Upper lobe of left lung (tissue), 6 donors: Measurements from ENCODE around the gene LRRN2. TPM values are rescaled to one million over a fixed set of nuclear protein-coding genes. Genes with fewer than 3 reads are reported as not detected.
A peak's percentile ranks its signal among the peaks of the same experiment; 100 is the strongest.
"Not testable (repeated sequence)": the region's sequence is repeated elsewhere in the genome, so short reads cannot be mapped to it uniquely, and the experiment has no call there.

Source experiments
- ATAC-seq, 2 donors: fragments of 200-7000 bp; cut with Tn5 transposase; one replicate each; pipeline ENCODE4 v1.9.1; 2022; ENCODE audit warnings: mild to moderate bottlenecking in 2 of 2, moderate library complexity in 2 of 2; ENCODE audit not compliant: low FRiP score in 2 of 2
- DNase-seq, 2 donors: peaks; one replicate each; pipeline ENCODE4 v3.0.0-alpha.2; 2019 to 2020
- H3K27ac ChIP-seq, 4 donors: fragments of 200-600 bp; sonication (generic); one replicate each; pipeline ENCODE4 v1.5.1; 2016 to 2019
- H3K27me3 ChIP-seq, 4 donors: fragments of 200-600 bp; sonication (generic); one replicate each; pipeline ENCODE4 v1.5.1; 2017 to 2019
- H3K36me3 ChIP-seq, 4 donors: fragments of 200-600 bp; sonication (generic); one replicate each; pipeline ENCODE4 v1.5.1; 2016 to 2019
- H3K4me1 ChIP-seq, 4 donors: fragments of 200-600 bp; sonication (generic); one replicate each; pipeline ENCODE4 v1.5.1; 2018 to 2019
- H3K4me3 ChIP-seq, 4 donors: fragments of 200-600 bp; sonication (generic); one replicate each; pipeline ENCODE4 v1.5.1; 2017 to 2019; ENCODE audit warnings: mild to moderate bottlenecking in 2 of 4, moderate library complexity in 1 of 4
- H3K9me3 ChIP-seq, 4 donors: fragments of 200-600 bp; sonication (generic); one replicate each; pipeline ENCODE4 v1.5.1; 2018 to 2019
- EP300 ChIP-seq, 4 donors: sonication (generic); formaldehyde crosslinking; IDR thresholded peaks; one replicate each; pipeline ENCODE4 v1.5.1; 2017; ENCODE audit warnings: antibody characterized with exemption in 4 of 4, control low read depth in 2 of 4
- POLR2A ChIP-seq, 4 donors: fragments of 450-650 bp; IDR thresholded peaks; one replicate each; pipeline ENCODE4 v1.5.1; 2016 to 2017; ENCODE audit warnings: antibody characterized with exemption in 4 of 4, mild to moderate bottlenecking in 2 of 4
- POLR2AphosphoS5 ChIP-seq, 2 donors: sonication (generic); formaldehyde crosslinking; IDR thresholded peaks; one replicate each; pipeline ENCODE4 v1.5.1; 2017; ENCODE audit warnings: antibody characterized with exemption in 2 of 2
- WGBS, 2 donors: methylation state at CpG; one replicate each; pipeline ENCODE4 v1.1.5; 2017 to 2018; 5-methylcytosine and 5-hydroxymethylcytosine counted together
- total RNA-seq, 6 donors: library from RNA; depleted of rRNA in 4 of 6; stranded (reverse); fragments of >200 nt in 4 of 6; gene quantifications; one replicate each; pipeline versions ENCODE4 v1.1.0 to v1.2.1, GENCODE V29; 2016 to 2021
- TF ChIP-seq, protein P1 (sequence below), 6 experiments: fragments of 450-650 bp in 4 of 6; fragments of 200-600 bp in 2 of 6; sonication (generic) in 2 of 6; IDR thresholded peaks; one replicate each; pipeline ENCODE4 v1.5.1; 2016 to 2019; ENCODE audit warnings: antibody characterized with exemption in 6 of 6
- donor health status: DM: no; HTN: no; CAD: no; lungs with moderate emphysema.
- donor health status: DM: no; HTN: yes; CAD: no; lungs with severe emphysema.

Gene LRRN2
- total RNA-seq, 6 donors from 2014 or later: 0.61 to 4.2 (median 2.6) TPM; not detected in 1

DNA sequence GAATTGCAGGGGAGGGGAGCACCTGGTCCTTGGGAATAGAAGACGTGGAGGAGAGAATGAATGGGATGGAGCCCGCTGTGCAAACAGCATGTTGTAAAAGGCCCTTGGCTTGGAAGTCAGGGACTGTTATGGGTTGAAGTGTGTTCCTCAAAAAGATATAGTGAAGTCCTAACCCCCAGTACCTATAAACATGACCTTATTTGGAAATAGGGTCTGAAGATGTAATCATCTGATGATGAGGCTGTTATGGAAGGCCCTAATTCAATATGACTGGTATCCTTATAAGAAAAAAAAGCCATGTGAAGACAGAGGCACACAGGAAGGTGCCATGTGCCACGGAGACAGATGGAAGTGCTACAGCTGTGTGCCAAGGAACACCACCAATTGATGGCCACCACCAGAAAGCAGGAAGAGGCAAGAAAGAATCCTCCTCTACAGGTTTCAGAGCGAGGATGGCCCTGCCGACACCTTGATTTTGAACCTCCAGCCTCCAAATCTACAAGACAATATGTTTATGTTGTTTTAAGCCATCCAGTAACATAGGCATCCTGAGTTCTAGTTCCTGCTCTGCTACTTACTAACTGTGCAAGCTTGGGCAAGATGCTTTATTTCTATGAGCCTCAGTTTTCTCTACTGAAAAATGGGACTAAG is 51.2 kb downstream of the LRRN2 start:
- no peak for ATAC-seq
- 83 to 90% methylated on average over 5 of the region's 5 CpGs for WGBS, 2 donors
- TF ChIP-seq POLR2AphosphoS5 (IDR thresholded peaks at IDR 0.05) (no peak), POLR2A (IDR thresholded peaks at IDR 0.05) (no peak), EP300 (IDR thresholded peaks at IDR 0.05) (no peak)
- TF ChIP-seq, protein P1, sequence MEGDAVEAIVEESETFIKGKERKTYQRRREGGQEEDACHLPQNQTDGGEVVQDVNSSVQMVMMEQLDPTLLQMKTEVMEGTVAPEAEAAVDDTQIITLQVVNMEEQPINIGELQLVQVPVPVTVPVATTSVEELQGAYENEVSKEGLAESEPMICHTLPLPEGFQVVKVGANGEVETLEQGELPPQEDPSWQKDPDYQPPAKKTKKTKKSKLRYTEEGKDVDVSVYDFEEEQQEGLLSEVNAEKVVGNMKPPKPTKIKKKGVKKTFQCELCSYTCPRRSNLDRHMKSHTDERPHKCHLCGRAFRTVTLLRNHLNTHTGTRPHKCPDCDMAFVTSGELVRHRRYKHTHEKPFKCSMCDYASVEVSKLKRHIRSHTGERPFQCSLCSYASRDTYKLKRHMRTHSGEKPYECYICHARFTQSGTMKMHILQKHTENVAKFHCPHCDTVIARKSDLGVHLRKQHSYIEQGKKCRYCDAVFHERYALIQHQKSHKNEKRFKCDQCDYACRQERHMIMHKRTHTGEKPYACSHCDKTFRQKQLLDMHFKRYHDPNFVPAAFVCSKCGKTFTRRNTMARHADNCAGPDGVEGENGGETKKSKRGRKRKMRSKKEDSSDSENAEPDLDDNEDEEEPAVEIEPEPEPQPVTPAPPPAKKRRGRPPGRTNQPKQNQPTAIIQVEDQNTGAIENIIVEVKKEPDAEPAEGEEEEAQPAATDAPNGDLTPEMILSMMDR (IDR thresholded peaks at IDR 0.05): no peak

DNA sequence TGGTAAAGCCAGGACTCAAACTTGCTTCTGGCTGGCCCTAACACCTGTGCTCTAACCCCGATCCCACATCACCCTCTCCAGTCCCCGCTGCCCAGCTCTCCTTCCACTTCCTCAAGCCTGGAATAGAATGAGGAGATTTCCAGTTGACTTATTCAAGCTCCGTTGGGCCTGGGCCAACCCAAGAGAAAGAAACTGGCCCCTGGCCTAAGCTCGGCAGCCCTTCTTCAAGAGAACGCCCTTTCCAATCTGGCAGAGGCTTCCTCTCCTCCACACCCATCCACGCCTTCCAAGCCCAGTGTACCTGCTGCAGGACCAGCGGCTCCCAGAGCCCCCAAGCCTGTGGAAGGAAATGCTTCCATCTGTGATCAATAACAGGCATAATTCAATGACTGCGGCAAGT is 51.9 kb downstream of the LRRN2 start:
- no peak for DNase-seq
- no peaks in the 10 kb centered on the region for H3K4me1 ChIP-seq
- no peaks in the 10 kb centered on the region for H3K36me3 ChIP-seq
- no peak for TF ChIP-seq EP300 (IDR thresholded peaks at IDR 0.05)
- TF ChIP-seq POLR2AphosphoS5 (IDR thresholded peaks at IDR 0.05): no peak
- TF ChIP-seq, protein P1 (IDR thresholded peaks at IDR 0.05): no peak
- no peak for TF ChIP-seq POLR2A (IDR thresholded peaks at IDR 0.05)
- no peaks in the 10 kb centered on the region for H3K9me3 ChIP-seq
- no peak overlapping the region for H3K4me3 ChIP-seq
- peak in 1 of 2 donors; percentile 15 for ATAC-seq
- no peaks in the 10 kb centered on the region for H3K27me3 ChIP-seq
- no peak overlapping the region for H3K27ac ChIP-seq
- WGBS, 2 donors: 60 to 61% methylated on average over 8 of the region's 8 CpGs

More for the DNA sequence above, 51.2 kb downstream of the LRRN2 start:
- no peak for DNase-seq
- Histone ChIP-seq H3K4me1 (no peaks in the 10 kb centered on the region), H3K27me3 (no peaks in the 10 kb centered on the region), H3K9me3 (no peaks in the 10 kb centered on the region), H3K27ac (no peak overlapping the region), H3K36me3 (no peaks in the 10 kb centered on the region), H3K4me3 (no peak overlapping the region)

DNA sequence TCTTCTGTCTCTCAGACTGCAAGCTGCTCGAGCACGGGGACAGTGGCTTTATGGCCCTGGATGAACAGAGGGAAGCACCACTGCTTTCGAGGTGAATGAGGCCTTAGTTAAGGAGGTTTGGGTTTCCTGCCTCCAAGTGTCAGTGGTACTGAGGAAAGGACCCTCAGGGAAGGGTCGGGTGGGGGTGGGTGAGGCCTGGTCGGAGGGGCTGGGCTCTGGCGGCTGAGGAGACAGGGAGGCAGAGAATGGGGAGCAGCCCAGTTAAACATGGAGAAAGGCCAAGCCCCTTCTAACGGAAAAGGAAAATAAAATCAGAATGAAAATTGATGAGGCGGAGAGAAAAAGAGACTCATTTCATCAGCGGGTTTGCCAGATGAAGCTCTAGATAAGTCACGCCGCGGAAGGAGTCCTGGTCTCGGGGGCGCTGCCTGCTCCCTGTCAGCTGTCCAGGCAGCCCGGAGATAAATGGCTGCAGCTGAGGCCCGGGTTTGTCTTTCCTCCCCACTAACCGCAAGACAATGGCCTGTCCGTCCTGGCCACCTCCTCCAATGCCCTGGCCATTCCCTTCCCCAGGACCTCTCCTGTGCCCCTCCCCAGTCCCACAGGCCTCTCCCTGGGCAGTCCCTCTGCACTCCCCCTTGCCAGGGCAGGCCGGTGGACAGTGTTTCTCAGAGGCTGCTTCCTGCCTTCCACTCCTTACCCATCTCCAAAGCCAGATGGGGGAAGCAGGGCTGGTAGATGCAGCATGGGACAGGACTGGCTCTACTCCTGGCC is 55.2 kb downstream of the LRRN2 start:
- no peak for TF ChIP-seq POLR2AphosphoS5 (IDR thresholded peaks at IDR 0.05)
- TF ChIP-seq, protein P1 (IDR thresholded peaks at IDR 0.05): no peak
- no peak for TF ChIP-seq POLR2A (IDR thresholded peaks at IDR 0.05)
- TF ChIP-seq EP300 (IDR thresholded peaks at IDR 0.05): no peak
- WGBS, 2 donors: 45 to 50% methylated on average over 19 of the region's 19 CpGs
- Histone ChIP-seq H3K4me3 (no peak overlapping the region), H3K9me3 (no peaks in the 10 kb centered on the region), H3K27ac (no peak overlapping the region), H3K36me3 (no peaks in the 10 kb centered on the region), H3K27me3 (no peaks in the 10 kb centered on the region), H3K4me1 (no peaks in the 10 kb centered on the region)
- ATAC-seq (no peak), DNase-seq (peak in 1 of 2 donors; percentile 35)

DNA sequence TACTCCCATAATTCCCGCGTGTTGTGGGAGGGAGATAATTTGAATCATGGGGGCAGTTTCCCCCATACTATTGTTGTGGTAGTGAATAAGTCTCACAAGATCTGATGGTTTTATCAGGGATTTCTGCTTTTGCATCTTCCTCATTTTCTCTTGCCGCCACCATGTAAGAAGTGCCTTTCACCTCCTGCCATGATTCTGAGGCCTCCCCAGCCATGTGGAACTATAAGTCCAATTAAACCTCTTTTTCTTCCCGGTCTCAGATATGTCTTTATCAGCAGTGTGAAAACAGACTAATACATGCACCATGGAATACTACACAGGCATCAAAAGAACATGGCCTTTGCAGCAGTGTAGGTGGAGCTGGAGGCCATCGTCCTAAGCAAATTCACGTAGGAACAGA is 56.1 kb downstream of the LRRN2 start:
- not testable (repeated sequence) for ATAC-seq, H3K4me3 ChIP-seq, H3K27me3 ChIP-seq, H3K27ac ChIP-seq, DNase-seq, H3K36me3 ChIP-seq, H3K4me1 ChIP-seq, H3K9me3 ChIP-seq
- WGBS, 2 donors: 94 to 95% methylated on average over 6 of the region's 6 CpGs

DNA sequence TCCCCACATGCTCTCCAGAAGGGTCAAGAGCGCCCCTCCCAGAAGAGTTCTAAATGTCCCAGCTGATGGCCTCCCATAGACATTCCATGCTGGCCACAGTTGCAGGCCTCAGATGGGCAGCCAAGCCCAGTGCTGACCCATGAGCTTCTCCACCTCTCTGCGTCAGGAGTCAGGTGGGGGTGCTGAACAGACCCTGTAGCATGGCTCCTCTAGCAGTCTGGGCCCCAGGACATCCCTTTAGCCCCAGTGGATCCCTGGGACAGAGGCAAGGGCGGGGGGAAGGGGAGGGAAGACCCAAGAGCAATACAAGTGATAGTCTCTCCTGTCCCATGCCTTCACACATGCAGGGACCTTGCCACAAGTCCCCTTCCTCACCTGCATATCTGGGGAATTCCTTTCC is 56.7 kb downstream of the LRRN2 start:
- Histone ChIP-seq H3K27ac (no peak overlapping the region), H3K4me3 (no peak overlapping the region), H3K9me3 (no peaks in the 10 kb centered on the region), H3K36me3 (no peaks in the 10 kb centered on the region), H3K27me3 (no peaks in the 10 kb centered on the region), H3K4me1 (no peaks in the 10 kb centered on the region)
- WGBS, 2 donors: 71 to 80% methylated on average over 1 to 3 of the region's 3 CpGs
- TF ChIP-seq EP300 (IDR thresholded peaks at IDR 0.05) (no peak), POLR2A (IDR thresholded peaks at IDR 0.05) (no peak), POLR2AphosphoS5 (IDR thresholded peaks at IDR 0.05) (no peak)
- TF ChIP-seq, protein P1 (IDR thresholded peaks at IDR 0.05): no peak
- no peak for ATAC-seq
- DNase-seq: no peak
